DMS 273 treated with DMSO at 0.1 percent for 48 hours (cell line): ENCODE data around the gene SULT6B1.
A peak's percentile ranks its signal among the peaks of the same experiment; 100 is the strongest.
"Not testable (repeated sequence)": the region's sequence is repeated elsewhere in the genome, so short reads cannot be mapped to it uniquely, and the experiment has no call there.

Experiments used
- DNase-seq: peaks from one replicate; lab custom pipeline; 2025; lab: John Stamatoyannopoulos, UW

The SULT6B1 gene

DNA sequence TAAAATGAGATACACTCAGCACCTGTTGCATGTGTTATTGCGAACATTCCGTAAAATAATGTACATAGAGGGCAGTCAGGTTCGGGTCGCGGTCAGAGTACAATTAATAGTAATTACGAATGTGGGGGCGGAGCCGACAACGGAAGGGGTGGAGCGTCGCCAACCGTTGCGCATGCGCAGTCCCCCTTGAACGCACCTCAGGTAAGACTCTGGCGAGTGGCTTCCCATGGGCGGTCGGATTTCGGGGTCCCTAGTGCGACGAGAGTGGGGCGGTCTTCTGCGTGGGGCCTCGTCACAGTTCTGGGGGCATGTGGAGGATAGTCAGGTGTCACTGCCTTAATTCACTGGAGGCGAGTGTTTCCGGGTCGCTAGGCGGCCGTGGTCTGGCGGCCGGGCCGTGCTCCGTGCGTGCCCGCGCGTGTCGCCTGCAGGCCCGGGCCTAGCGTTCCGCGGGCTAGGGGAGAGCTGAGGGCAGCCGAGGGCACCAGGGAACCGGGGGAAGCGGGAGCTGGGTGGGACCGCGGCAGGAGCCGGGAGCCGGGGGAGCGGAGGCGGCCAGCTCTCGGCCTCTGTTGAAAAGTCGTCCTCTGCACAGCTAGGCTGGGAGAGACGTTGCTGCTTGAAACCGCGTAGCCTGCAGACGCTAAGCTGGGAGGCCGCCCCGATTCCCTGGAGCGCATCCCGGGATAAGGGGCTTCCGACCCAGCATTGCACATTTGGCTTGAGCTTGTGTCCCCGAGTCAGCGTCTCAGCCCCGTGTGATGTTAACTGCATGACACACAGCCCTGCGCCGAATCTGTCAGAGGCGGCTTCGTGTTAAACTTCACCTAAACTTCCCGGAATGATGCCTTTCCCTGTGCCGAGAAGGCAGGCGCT is 8.1 kb upstream of the SULT6B1 start, which contains the start of gene CEBPZOS:
TSS of gene CEBPZOS (plus strand) at position 177 of the 876 bp plus-strand sequence. CDS start 3,209 bp downstream, outside the sequence.
- DNase-seq, result peak; percentile 55

DNA sequence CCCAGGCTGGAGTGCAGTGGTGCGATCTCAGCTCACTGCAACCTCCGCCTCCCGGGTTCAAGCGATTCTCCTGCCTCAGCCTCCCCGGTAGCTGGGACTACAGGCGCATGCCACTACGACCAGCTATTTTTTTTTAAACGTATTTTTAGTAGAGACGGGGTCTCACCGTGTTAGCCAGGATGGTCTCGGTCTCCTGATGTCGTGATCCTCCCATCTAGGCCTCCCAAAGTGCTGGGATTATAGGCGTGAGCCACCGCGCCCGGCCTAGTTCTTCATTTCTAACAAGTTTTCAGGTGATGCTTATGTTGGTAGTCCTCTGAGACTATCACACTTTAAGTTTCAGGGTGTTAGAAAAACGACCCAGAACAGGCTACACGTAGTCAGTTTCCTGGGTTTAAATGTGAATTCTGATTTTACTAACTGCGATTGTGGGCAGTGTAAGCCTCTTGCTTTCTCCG is 7.4 kb upstream of the SULT6B1 start:
- not testable (repeated sequence) for DNase-seq

DNA sequence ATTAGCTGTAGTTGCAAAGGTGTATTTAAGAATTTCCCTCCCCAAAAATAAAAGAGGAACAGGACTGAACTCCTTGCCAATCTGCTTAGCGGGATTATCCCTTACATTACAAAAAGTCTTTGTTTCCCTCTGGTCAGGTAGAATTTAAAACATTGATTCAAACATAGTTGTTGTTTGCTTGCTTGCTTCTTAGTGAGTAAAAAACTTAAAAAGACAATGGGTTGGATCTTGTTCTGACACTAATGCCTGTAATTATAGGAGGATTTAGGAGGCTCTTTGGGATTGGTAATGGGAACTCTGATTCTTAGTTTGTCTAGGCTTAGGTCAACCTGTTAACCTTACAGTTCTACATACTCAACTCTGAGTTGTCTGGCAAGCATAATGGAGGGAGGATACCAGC is 4.1 kb upstream of the SULT6B1 start:
- DNase-seq, result no peak

GRCh38 chr2:37191747-37192146 is 3.3 kb upstream of the SULT6B1 start:
- no peak for DNase-seq

- DNase-seq, result no peak
Measured at GRCh38 chr2:37191253-37191652, 2.8 kb upstream of the SULT6B1 start.

GRCh38 chr2:37190290-37190689 is 1.8 kb upstream of the SULT6B1 start:
- DNase-seq, result no peak

GRCh38 chr2:37189452-37190153 is 1.1 kb upstream of the SULT6B1 start:
- DNase-seq, result no peak

DNA sequence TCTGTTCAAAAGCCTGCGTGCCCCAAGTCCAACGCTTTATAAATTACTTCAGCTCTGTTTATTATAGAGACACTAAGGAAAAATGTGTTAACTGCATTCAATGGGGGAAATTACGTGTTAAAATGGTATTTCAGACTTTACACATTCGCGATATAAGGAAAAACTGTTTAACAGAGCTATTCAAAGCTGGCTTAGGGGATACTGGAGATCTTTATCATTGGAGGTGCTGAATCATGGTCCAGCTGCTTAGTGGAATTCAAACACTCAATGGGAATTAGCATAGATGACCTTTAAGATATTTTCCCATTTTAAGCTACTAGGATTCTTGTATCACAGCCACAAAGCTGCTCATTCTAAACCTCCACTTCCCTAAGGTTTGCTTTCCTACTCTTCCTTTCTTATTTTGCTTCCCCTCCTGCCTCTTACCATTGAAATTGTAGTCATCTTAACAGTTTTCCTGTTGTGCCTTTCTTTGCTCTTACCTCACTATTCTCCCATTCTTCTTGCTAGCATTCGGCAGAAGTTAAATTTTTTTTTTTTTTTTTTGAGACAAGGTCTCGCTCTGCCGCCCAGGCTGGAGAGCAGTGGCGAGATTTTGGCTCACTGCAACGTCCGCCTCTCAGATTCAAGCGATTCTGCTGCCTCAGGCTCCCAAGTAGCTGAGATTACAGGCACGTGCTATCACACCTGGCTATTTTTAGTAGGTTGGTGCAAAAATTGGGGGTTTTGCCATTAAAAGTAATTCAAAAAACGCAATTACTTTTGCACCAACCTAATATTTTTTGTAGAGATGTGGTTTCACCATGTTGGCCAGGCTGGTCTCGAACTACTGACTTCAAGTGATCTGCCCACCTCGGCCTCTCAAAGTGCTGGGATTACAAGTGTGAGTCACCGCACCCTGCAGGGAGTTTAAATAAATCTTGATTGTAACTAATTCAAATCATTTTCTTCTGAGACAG is 6.5 kb downstream of the SULT6B1 start:
- no peak for DNase-seq

GRCh38 chr2:37180640-37181039 is 7.8 kb downstream of the SULT6B1 start:
- DNase-seq, result no peak

DNA sequence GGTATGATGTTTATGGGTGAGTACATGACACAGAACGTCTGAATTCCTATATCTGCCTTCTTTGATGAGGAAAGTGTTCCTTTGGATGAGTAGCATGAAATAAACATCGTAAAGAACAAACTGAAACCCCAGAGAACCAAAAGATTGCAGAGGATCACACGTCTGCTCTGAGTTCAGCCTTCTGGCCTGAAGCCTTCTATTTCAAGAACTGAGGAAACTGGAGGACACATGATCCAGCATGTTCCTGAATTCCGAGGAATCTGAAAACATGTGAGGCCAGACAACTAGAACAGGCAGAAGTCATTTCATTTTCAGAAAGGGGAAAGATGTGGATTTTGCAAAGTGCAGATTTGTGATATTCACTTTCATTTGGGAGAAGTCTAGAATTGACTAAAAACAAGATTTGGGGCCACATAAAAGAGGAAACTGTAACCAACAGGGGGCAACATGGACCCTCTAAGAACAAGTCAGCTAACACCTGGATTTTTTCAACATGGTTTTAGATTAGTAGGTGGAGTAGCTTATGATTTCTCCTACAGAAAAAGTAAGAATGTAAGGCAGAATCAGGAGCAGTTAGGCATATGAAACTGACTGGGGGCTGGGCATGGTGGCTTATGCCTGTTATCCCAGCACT is 8.3 kb downstream of the SULT6B1 start:
- no peak for DNase-seq

- no peak for DNase-seq
Measured at GRCh38 chr2:37173741-37174140, 14.7 kb downstream of the SULT6B1 start.

- no peak for DNase-seq
Measured at GRCh38 chr2:37171624-37171950, 16.9 kb downstream of the SULT6B1 start.

DNA sequence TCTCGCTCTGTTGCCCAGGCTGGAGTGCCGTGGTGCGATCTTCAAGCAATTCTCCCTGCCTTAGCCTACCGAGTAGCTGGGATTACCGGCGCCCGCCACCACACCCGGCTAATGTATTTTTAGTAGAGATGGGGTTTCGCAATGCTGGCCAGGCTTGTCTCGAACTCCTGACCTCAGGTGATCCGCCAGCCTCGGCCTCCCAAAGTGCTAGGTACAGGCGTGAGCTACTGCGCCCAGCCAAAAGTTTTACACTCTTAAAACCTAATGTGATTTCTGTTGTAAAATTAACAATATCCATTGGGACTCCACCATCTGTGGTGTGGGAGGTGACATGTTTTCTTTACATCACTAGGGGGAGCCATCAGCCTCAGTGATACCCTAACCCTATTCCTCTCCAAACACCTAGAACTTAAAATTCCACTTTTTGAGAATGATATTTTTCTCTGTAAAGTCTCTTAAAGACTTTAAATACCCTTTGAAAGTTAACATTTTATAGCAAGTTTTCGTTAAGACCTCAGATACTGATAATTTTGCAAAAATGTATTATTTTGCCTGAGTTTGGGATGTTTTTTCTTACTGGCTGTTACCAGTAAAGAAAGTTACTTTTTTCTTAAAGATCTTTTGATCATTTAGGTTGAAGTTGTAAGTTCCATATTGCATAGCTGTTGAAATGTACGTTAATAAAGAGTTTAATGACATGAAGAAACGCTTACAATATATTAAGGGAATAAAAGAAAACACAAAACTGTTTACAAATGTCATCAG is 20.1 kb downstream of the SULT6B1 start:
- no peak for DNase-seq

DNA sequence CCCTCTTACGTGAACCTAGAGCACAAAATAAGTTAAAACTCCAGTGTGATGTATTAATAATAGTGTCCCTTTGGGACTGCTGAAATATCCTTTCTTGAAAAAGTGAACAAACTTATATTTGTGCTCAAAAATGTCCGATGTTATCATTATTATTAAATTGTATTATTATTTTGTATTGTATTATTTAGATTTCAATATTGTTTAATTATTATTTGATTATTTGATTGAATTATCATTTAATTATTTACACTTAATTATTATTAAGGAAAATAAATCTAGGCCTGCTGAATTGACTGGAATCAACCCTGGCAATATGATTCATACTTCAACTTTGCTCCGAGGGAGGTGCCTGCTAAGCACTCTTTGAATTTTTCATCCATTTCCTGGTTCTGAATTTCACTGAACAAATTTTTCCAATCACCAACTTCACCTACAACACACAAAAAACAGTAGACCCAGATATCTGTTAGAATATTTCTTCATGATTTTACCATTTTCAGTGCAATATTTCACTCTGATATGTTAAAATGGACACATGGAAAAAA is 20.8 kb downstream of the SULT6B1 start:
- DNase-seq, result no peak

DNA sequence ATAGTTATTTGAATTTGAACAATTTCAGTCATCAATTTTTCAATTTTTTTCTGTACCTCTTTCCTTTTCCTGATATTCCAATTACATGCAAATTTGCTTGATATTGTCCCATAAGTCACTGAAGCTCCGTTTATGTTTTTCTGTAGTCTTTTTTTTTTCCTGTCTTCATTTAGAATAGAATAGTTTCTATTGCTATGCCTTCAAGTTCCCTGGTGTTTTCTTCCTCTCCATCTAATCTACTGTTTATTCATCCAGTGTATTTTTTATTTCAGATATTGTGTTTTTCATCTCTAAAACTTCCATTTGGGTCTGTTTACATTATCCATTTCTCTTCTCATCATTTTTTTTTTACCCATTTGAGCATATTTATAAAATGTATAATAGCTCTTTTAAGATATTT is 23.7 kb downstream of the SULT6B1 start:
- no peak for DNase-seq

GRCh38 chr2:37156857-37157714 is 31.4 kb downstream of the SULT6B1 start, which contains the start of gene EIF2AK2:
Gene EIF2AK2, minus strand, starts transcription at chr2:37156980. Its CDS starts 9,174 bp downstream, at chr2:37147806.
- DNase-seq, result peak; percentile 84

- no peak for DNase-seq
Measured at GRCh38 chr2:37156071-37156856, 32.2 kb downstream of the SULT6B1 start.

DNA sequence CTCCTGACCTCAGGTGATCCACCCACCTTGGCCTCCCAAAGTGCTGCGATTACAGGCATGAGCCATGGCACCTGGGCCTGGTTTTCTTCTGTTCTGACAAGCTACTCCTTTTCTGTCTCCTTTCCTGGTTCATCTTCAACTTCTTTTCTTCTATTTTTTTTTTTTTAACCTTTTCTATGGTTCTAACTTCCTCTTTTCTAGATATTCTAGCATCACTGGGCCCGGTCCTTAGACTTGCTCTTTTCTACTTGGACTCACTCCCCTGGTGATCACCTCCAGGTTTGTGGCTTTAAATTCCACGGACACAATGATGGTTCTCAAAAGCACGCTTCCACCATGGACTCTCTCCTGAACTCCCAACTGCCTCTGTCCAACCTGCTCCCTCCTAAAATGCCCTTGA is 33.7 kb downstream of the SULT6B1 start:
- DNase-seq, result no peak

- no peak for DNase-seq
Measured at GRCh38 chr2:37153224-37153623, 35.2 kb downstream of the SULT6B1 start.
